RKO (cell line): ENCODE data around the gene DHRS13.
"Not testable (repeated sequence)": the region's sequence is repeated elsewhere in the genome, so short reads cannot be mapped to it uniquely, and the experiment has no call there.

Source experiments
- DNase-seq: peaks from one replicate; pipeline ENCODE4 v3.0.0-alpha.2; 2016; ENCODE audit warnings: low spot score

Gene DHRS13

GRCh38 chr17:28882154-28882895, 20.6 kb downstream of the DHRS13 start:
- DNase-seq, result no peak

DNA sequence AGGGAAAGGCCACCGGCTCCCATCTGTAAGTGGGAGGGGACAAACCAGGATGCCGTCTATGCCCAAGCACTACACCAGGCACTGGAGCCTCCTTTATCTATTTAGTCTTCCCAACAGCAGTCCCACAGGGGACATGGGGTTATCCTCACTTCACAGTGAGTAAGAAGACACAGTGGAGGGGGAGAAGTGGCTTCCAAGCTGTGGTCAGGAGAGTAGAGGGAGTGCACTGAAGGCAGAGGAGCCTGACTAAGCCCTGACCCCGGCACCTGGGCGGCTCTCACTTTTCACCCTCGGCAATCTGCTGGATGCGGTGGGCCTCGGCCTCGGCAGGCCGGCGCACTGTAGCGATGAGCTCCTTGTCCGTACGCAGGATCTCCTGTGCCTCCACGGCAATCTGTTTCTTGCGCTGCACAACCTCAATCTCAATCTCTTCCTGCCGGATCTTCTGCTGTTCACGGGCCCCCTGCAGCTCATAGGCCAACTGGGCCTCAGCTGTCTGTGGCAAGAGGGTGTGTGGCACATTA, 21.3 kb downstream of the DHRS13 start:
- no peak for DNase-seq

DNA sequence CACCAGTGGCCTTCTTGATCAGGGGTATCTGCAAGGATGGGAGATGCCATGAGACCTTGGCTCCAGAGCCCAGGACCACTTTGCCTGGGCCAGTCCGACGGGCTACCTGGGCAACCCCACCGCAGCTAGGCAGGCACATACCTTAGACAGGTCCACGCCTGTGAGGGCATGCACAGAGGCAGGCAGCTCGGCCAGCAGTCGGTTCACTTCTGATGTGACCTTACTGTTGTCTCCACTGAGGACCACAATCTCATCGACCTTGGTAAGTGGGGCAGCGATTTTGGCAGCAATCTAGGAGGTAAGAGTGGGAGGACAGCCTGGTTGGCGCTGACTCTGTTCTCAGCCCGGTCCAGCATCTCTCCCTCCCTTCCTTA, 22.3 kb downstream of the DHRS13 start:
- no peak for DNase-seq

DNA sequence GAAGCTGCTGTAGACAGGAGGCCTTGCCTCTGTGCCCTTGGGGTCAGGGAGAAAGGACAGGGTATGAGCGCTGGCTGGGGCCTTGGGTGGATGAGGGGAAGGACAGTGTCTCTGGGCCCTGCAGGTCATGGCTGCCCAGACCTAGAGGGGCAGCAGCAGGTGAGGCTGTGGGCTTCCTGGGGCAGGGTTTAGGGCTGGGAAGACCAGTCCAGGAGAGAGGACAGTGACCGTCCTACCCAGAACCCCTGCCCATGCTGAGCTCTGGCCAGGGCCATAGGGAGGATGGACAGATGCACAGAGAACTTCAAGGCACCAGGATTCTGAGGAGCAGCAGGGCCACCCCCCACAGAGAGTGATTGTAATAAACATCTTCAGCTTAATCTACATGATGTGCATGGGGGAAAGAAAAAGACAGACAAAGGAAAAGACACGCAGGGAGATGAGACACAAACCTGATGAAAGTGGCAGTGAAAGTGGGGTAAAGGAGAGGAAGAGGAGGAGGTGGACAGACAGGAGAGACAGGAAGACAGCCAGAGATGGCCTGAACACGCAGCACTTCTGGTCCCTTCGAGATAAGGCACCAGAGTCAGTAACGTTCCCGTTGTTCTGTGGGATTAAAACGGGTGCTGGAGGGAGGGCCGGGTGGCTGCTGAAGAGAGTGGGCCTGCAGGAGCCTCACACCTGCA, 22.9 kb downstream of the DHRS13 start:
- DNase-seq, result no peak

GRCh38 chr17:28878981-28879380, 23.9 kb downstream of the DHRS13 start:
- DNase-seq, result peak; percentile 35

GRCh38 chr17:28878158-28878910, 24.5 kb downstream of the DHRS13 start:
- DNase-seq, result no peak

- not testable (repeated sequence) for DNase-seq
Observed at GRCh38 chr17:28877150-28877711, 25.6 kb downstream of the DHRS13 start.

DNA sequence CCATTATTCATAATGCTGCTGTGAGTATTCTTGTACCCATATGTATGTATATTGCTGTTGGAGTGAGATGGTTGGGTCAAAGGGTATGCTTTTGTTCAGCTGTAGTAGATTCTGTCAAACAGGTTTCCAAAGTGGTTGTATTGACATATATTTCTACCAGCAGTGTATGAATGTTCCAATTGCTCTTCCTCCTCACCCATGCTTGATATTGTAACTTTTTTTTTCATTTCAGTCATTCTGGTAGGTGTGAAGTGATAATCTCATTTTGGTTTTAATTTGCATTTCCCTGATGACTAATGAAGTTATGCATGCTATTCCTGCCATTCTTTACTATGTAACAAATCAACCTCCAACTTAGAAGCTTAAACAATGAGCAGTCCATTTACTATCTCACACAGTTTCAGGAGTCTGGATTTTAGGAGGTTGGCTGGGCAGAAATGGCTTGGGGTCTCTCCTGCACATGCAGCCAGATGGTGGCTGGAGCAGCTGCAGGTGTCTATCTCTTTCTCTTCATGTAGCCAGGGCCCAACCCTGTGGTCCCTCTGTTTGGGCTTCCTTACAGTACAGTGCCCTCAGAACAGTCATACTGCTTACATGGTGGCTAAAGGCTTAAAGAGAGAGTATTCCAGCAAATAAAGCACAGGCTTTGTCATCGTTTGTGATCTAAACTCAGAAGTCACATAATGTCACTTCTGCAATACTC, 26.9 kb downstream of the DHRS13 start:
- DNase-seq, result no peak

DNA sequence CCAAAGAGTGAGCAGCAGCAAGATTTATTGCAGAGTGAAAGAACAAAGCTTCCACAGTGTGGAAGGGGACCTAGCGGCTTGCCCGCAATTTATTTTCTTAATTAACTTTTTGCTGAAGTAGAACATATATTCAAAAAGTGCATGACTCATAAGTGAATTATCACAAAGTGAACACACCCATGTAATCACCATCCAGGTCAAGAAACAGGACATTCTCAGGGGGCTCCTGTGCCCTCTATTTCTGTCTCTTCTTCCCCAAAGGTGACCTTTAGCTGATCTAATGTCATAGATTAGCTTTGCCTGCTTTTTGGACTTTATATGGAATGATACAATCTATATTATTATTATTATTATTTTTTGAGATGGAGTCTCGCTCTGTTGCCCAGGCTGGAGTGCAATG, 28.1 kb downstream of the DHRS13 start:
- no peak for DNase-seq

- DNase-seq, result no peak
Observed at GRCh38 chr17:28873839-28874238, 29.0 kb downstream of the DHRS13 start.

GRCh38 chr17:28871056-28871579, 31.8 kb downstream of the DHRS13 start:
- DNase-seq, result no peak

DNA sequence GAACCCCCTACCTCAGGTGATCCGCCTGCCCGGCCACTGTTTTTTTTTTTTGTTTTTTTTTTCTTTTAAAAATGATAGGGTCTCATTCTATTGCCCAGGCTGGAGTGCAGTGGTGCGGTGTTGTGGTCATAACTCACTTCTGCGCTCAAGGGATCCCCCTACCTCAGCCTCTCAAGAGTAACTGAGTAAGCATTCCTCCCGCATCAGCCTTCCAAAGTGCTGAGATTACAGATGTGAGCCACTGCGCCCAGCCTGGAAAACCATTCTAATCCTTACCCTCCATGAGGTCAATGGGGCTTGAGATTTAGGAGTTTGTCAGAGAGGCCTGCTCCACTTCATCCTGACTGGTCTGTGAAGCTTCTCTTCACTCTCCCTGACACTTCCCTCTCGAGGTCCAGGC, 35.6 kb downstream of the DHRS13 start:
- DNase-seq, result no peak

GRCh38 chr17:28865946-28866752, 36.7 kb downstream of the DHRS13 start:
- DNase-seq, result peak; percentile 36

DNA sequence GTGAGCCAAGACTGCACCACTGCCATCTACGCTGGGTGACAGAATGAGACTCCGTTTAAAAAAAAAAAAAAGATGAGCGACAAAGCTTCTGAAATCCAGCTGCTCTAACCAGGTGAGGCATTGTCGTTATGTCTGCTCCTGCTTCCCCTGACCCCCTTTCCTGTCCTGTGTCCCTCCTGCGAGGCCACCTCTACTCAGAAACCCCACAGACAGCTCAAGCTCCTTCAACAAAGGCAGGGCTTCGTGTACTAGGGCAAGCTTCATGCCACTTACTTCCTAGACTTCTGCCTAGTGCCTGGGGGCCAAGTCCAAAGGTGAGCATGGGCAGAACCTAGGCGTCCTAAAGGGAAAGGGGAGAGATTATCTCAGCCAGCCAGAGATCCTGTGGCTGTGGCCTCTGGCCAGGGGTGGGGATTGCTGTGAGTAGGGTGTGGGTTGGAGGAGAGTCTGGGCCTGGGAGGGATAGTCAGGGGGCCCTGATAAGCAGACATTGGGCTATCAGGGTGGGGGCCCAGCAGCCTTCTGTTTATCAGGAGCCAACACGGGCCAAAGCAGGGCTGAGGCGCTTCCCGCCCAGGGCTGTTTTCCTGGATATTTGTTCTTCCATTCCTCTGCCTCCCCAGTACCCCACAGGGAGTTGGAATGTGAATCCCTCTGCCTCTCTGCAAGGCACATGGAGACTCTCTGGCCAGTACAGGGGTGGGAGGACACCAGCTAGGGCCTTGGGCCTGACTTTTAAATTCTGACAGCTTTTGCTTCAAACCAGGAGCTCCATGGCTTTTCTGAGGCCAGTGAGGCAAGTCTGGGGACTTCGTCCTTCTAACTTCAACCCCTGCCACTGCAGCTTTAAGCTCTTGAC, 37.7 kb downstream of the DHRS13 start:
- DNase-seq, result no peak

- no peak for DNase-seq
Observed at GRCh38 chr17:28863953-28864352, 38.9 kb downstream of the DHRS13 start.

DNA sequence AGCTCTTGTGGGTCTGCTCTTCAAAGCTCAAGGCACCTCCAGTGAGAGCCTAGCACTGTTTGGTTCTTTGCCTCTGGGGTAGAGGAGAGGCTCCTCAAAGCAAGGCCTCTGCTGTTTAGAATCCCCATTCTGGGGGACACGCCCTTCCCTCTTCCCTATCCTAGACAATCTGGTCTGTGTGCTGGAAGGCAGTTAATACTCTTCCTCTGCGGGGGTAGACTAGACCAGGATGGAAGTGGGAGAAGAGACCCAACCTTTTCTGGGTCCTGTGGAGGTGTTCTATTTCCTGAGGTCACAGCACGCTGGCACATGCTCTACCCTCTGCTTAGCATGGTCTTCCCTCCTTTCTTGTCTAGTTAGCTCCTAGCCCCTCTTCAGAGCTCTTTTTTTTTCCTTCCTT, 40.3 kb downstream of the DHRS13 start:
- DNase-seq, result no peak

DNA sequence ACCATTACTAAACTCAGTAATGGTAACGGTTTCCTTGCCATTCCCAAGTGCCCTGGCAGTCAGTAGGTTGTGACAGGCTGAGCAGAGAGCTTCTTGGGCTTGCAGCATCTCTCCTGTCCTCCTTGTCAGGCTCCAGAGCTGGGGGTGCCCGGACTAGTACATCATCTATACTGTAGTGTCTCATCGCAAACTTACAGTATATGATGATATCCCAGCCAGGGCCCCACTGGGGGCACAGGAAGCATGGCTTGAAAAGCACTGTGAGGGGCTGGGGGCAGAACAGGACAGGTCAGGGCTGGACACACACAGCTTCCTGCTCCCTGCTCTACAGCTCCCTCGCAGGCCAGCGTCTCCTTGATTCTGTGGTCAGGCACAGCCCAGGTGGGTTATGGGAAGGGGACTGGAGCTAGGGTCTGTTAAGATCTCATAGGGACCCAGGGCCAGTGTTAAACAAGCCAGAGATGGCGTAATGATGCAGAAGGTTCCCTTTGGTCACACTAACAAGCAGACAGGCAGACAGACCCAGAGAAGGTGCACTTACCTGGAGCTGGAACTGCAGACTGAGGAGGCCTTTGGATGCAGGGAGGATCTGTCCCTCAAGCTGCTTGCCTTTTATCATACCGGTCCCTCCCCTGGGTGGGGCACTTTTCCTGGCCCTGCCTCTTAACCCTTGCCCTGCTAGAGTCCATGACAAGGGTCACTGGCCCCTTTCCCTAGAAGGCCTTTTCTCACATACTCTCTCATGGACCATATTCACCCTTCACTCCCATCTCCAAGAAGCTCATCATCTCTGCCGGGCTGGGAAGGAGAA, 41.3 kb downstream of the DHRS13 start:
- DNase-seq, result no peak

DNA sequence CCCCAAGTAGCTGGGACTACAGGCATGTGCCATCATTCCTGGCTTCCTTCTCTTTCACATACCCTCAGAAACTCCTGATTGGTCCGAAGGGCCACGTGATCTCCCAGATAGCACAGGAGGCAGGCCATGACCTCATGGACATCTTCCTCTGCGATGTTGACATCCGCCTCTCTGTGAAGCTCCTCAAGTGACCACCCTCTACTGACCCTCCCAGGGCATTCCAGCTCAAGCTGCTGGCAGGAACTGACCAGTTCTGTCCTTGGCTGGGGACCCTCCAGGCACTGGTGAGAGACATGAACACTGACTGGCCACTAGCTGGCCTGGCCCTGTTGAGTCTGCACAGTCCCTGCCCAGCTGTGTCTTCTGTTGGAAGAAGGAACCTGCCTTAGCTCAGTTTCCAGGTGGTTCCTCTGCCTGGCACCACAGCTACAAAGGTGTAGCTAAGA, 42.5 kb downstream of the DHRS13 start:
- DNase-seq, result no peak
